Activated T-helper 1 cell treated with anti-CD3 and anti-CD28 coated beads, Interleukin-12 subunit alpha, Interleukin-12 subunit beta, Interleukin-2, Interleukin-4 antibody, amounts not matched to agents 30 ng/mL and 10 ng/mL and 1 ng/mL, durations not matched to agents 14 hours and 24 hours and 36 hours (primary cell): ENCODE results near the gene CFAP107. TPM values are rescaled to one million over a fixed set of nuclear protein-coding genes. Genes with fewer than 3 reads are reported as not detected.
"Not testable (repeated sequence)": the region's sequence is repeated elsewhere in the genome, so short reads cannot be mapped to it uniquely, and the experiment has no call there.

ENCODE experiments used
- DNase-seq: peaks from one replicate; pipeline ENCODE4 v3.0.0; 2021; ENCODE audit warnings: low spot score
- H3K27ac Mint-ChIP-seq: one replicate; pipeline ENCODE4 v1.8.0; 2021; ENCODE audit warnings: mild to moderate bottlenecking, mixed read lengths
- H3K27me3 Mint-ChIP-seq: one replicate; pipeline ENCODE4 v1.8.0; 2022; ENCODE audit warnings: mild to moderate bottlenecking, moderate library complexity, mixed read lengths; ENCODE audit not compliant: insufficient read depth
- H3K36me3 Mint-ChIP-seq: one replicate; pipeline ENCODE4 v1.8.0; 2021; ENCODE audit warnings: low read depth, mixed read lengths
- H3K4me1 Mint-ChIP-seq: one replicate; pipeline ENCODE4 v1.8.0; 2021; ENCODE audit warnings: low read depth, mixed read lengths
- H3K4me3 Mint-ChIP-seq: one replicate; pipeline ENCODE4 v1.8.0; 2021; ENCODE audit warnings: mild to moderate bottlenecking, moderate library complexity, mixed read lengths
- H3K9me3 Mint-ChIP-seq: one replicate; pipeline ENCODE4 v1.8.0; 2021; ENCODE audit warnings: mixed read lengths
- intact Hi-C: fragments of 100-400 bp; cut with micrococcal nuclease; formaldehyde crosslinking; loops from one replicate; pipeline ENCODE4 v1.15.1; 2024
- total RNA-seq: library from RNA; stranded (reverse); gene quantifications from 2 replicates; pipeline ENCODE4 v1.2.3, GENCODE V29; 2022

CFAP107 gene
- total RNA-seq, 1 donor from 2014 or later = not detected

- Mint-ChIP-seq H3K4me3 (no peak within 1 kb of the TSS), H3K9me3 (no peaks in the 10 kb centered on the region), H3K27me3 (peaks cover 14% of the 10 kb centered on the region), H3K27ac (no peak within 1 kb of the TSS), H3K4me1 (no peaks in the 10 kb centered on the region), H3K36me3 (no peaks in the 10 kb centered on the region)
- intact Hi-C loops = no loop called here
- no peak for DNase-seq
Measured at GRCh38 chr1:12715896-12716437, 30.0 kb upstream of the CFAP107 start, which contains the start of gene AADACL3. Gene AADACL3 (plus strand): TSS chr1:12716110. CDS start chr1:12716177, 67 bp downstream.

DNA sequence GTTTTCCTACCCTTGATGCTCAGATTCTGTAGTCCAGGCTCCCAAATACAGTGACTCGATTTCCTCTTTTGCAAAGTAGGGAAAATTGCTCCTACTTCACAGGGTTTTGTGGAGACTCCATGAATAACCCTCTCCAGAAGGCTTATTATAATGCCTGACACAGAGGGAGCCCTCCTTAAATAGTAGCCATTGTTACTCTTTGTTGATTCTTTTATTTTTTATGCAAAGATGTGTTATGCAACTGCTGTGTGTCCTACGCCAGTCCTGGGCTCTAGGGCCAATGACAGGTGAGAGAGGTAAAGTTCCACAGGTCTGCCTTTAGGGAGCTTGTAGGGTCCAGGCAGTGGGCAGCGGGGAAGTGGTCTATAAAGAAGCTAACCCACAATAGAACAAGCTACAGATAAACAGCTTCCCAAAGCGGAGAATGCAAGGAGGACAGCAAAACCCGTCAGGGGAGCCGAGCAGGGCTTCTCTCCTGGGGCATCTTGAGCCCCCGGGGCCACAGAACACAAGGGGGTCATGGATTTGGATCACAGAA is 28.6 kb upstream of the CFAP107 start:
- no peaks in the 10 kb centered on the region for H3K36me3 Mint-ChIP-seq
- H3K4me1 Mint-ChIP-seq = no peaks in the 10 kb centered on the region
- H3K9me3 Mint-ChIP-seq = no peaks in the 10 kb centered on the region
- intact Hi-C loops = no loop called here
- no peak for DNase-seq
- H3K27me3 Mint-ChIP-seq = peaks cover 11% of the 10 kb centered on the region
- H3K4me3 Mint-ChIP-seq = no peak overlapping the region
- no peak overlapping the region for H3K27ac Mint-ChIP-seq

GRCh38 chr1:12722626-12723025 is 23.4 kb upstream of the CFAP107 start:
- Mint-ChIP-seq H3K27me3 (peaks cover 16% of the 10 kb centered on the region), H3K9me3 (no peaks in the 10 kb centered on the region), H3K4me1 (no peaks in the 10 kb centered on the region)

DNA sequence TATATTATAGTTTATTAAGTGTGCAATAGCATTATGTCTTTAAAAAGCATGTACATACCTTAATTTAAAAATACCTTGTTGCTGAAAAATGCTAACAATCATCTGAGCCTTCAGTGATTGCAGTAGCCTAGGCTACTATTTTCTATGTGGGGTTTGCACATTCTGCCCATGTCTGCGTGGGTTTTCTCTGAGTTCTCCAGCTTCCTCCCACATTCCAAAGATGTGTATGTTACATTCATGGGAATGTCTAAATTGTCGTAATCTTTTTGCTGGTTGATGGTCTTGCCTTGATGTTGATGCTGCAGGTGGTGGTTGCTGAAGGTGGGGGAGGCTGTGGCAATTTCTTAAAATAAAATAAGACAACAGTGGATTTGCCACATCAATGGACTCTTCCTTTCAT is 17.6 kb upstream of the CFAP107 start:
- peaks cover 6% of the 10 kb centered on the region for H3K9me3 Mint-ChIP-seq
- no peaks in the 10 kb centered on the region for H3K36me3 Mint-ChIP-seq
- peaks cover 18% of the 10 kb centered on the region for H3K27me3 Mint-ChIP-seq
- no peak overlapping the region for H3K27ac Mint-ChIP-seq
- intact Hi-C loops = no loop called here
- H3K4me1 Mint-ChIP-seq = no peaks in the 10 kb centered on the region
- no peak for DNase-seq
- no peak overlapping the region for H3K4me3 Mint-ChIP-seq

More at GRCh38 chr1:12722626-12723025, 23.4 kb upstream of the CFAP107 start:
- intact Hi-C loops = no loop called here
- Mint-ChIP-seq H3K36me3 (no peaks in the 10 kb centered on the region), H3K4me3 (no peak overlapping the region), H3K27ac (no peak overlapping the region)
- DNase-seq = no peak

GRCh38 chr1:12730156-12730555 is 15.8 kb upstream of the CFAP107 start:
- Mint-ChIP-seq H3K36me3 (no peaks in the 10 kb centered on the region), H3K27ac (no peak overlapping the region), H3K4me3 (no peak overlapping the region), H3K4me1 (no peaks in the 10 kb centered on the region), H3K9me3 (peaks cover 6% of the 10 kb centered on the region), H3K27me3 (peaks cover 12% of the 10 kb centered on the region)
- intact Hi-C loops = no loop called here
- DNase-seq = no peak

DNA sequence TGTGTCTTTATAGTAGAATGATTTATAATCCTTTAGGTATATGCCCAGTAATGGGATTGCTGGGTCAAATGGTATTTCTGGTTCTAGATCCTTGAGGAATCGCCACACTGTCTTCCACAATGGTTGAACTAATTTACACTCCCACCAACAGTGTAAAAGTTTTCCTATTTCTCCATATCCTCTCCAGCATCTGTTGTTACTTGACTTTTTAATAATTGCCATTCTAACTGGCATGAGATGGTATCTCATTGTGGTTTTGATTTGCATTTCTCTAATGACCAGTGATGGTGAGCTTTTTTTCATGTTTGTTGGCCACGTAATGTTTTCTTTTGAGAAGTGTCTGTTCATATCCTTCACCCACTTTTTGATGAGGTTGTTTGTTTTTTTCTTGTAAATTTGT is 14.9 kb upstream of the CFAP107 start:
- H3K27ac Mint-ChIP-seq, H3K4me1 Mint-ChIP-seq, intact Hi-C loops, H3K9me3 Mint-ChIP-seq, DNase-seq, H3K4me3 Mint-ChIP-seq, H3K36me3 Mint-ChIP-seq: not testable (repeated sequence)
- H3K27me3 Mint-ChIP-seq = peaks cover 16% of the 10 kb centered on the region

DNA sequence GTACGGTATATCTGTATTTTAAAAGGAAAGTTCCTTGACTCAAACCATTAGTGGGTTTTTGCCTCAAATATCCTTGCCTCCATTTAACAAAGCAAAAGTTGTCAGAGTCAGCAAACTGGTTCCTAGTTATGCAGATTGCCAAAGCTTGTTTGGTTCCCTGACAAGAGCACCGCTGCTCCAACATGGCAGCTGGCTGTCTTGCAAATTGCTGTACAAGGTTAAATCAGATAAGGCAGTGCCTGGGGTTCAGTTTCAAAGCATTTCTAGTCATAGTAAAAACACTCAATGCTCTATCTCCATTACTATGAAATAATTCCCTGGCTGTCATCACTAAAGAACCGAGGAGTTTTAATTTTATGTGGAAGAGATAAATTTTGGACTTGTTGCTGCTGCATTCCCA is 11.3 kb upstream of the CFAP107 start:
- Mint-ChIP-seq H3K27me3 (peaks cover 15% of the 10 kb centered on the region), H3K4me3 (no peak overlapping the region), H3K9me3 (peaks cover 12% of the 10 kb centered on the region)

DNA sequence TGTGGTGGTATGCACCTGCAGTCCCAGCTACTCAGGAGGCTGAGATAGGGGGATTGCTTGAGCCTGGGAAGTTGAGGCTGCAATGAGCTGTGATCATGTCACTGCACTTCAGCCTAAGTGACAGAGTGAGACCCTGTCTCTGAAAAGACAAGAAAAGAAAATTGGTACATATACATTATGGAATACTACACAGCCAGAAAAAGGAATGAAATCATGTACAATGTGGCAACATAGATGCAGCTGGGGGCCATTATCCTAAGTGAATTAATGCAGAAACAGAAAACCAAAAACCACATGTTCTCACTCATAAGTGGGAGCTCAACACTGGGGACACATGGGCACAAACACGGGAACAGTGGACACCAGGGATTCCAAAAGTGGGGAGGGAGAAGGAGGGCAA is 7.1 kb upstream of the CFAP107 start:
- DNase-seq = no peak
- no peaks in the 10 kb centered on the region for H3K4me1 Mint-ChIP-seq
- peaks cover 9% of the 10 kb centered on the region for H3K27me3 Mint-ChIP-seq
- no peak overlapping the region for H3K4me3 Mint-ChIP-seq
- peaks cover 6% of the 10 kb centered on the region for H3K9me3 Mint-ChIP-seq
- no peak overlapping the region for H3K27ac Mint-ChIP-seq
- no peaks in the 10 kb centered on the region for H3K36me3 Mint-ChIP-seq
- intact Hi-C loops = no loop called here

More for the DNA sequence above, 11.3 kb upstream of the CFAP107 start:
- intact Hi-C loops = no loop called here
- Mint-ChIP-seq H3K4me1 (no peaks in the 10 kb centered on the region), H3K27ac (no peak overlapping the region), H3K36me3 (no peaks in the 10 kb centered on the region)
- no peak for DNase-seq

GRCh38 chr1:12739613-12740012 is 6.4 kb upstream of the CFAP107 start:
- peaks cover 9% of the 10 kb centered on the region for H3K27me3 Mint-ChIP-seq
- no peak overlapping the region for H3K27ac Mint-ChIP-seq
- no peaks in the 10 kb centered on the region for H3K4me1 Mint-ChIP-seq
- intact Hi-C loops = no loop called here
- peaks cover 6% of the 10 kb centered on the region for H3K9me3 Mint-ChIP-seq
- no peaks in the 10 kb centered on the region for H3K36me3 Mint-ChIP-seq
- no peak for DNase-seq
- no peak overlapping the region for H3K4me3 Mint-ChIP-seq

DNA sequence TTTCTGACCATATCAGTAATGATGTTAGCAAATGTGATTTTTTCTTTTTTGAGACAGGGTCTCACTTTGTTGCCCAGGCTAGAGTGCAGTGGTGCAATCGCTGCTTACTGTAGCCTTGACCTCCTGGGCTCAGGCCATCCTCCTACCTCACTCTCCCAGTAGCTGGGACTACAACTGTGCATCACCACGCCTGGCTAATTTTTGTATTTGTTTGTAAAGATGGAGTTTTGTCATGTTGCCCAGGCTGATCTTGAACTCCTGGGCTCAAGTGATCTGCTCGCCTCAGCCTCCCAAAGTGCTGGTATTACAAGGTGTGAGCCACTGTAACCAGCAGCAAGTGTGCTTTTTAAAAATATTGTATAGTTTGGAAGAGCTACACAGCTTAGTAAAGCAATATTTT is 4.1 kb upstream of the CFAP107 start:
- no peaks in the 10 kb centered on the region for H3K4me1 Mint-ChIP-seq
- intact Hi-C loops = no loop called here
- no peaks in the 10 kb centered on the region for H3K36me3 Mint-ChIP-seq
- H3K9me3 Mint-ChIP-seq = peaks cover 5% of the 10 kb centered on the region
- no peak for DNase-seq
- no peak overlapping the region for H3K27ac Mint-ChIP-seq
- H3K27me3 Mint-ChIP-seq = peaks cover 2% of the 10 kb centered on the region
- no peak overlapping the region for H3K4me3 Mint-ChIP-seq

- H3K4me3 Mint-ChIP-seq = no peak overlapping the region
- peaks cover 29% of the 10 kb centered on the region for H3K9me3 Mint-ChIP-seq
- intact Hi-C loops = no loop called here
- no peaks in the 10 kb centered on the region for H3K27me3 Mint-ChIP-seq
- no peaks in the 10 kb centered on the region for H3K4me1 Mint-ChIP-seq
- H3K36me3 Mint-ChIP-seq = no peaks in the 10 kb centered on the region
- DNase-seq = no peak
- H3K27ac Mint-ChIP-seq = no peak overlapping the region
Measured at GRCh38 chr1:12745126-12745991, 641 bp upstream of the CFAP107 start.

GRCh38 chr1:12748778-12749355 is 2.9 kb downstream of the CFAP107 start:
- Mint-ChIP-seq H3K4me1 (no peaks in the 10 kb centered on the region), H3K27me3 (peaks cover 2% of the 10 kb centered on the region), H3K36me3 (no peaks in the 10 kb centered on the region), H3K9me3 (peaks cover 31% of the 10 kb centered on the region), H3K27ac (no peak overlapping the region), H3K4me3 (no peak overlapping the region)
- intact Hi-C loops = no loop called here
- no peak for DNase-seq

DNA sequence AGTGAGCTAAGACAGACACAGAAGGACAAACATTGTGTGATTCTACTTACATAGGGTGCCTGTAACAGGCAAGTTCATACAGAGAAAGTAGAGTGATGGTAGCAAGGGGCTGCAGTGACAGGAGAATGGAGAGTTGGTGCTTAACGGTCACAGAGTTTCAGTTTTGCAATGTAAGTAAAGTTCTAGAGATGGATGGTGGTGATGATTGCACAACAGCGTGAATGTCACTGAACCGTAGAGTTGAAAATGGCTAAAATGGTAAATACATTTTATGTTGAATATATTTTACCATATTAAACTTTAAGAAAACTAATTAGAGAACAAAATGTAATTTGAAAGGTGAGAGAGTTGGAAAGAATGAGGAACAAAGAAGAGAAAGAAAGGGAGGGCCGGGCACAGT is 8.7 kb downstream of the CFAP107 start:
- H3K27ac Mint-ChIP-seq = no peak overlapping the region
- no peaks in the 10 kb centered on the region for H3K36me3 Mint-ChIP-seq
- DNase-seq = no peak
- H3K4me1 Mint-ChIP-seq = no peaks in the 10 kb centered on the region
- H3K9me3 Mint-ChIP-seq = peaks cover 8% of the 10 kb centered on the region
- no peak overlapping the region for H3K4me3 Mint-ChIP-seq
- peaks cover 12% of the 10 kb centered on the region for H3K27me3 Mint-ChIP-seq
- intact Hi-C loops = no loop called here
